ENCODE results near the gene SYCE3.

The SYCE3 gene

GRCh38 chr22:50601669-50602337, 39.1 kb upstream of the SYCE3 start:
- Histone ChIP-seq H3K9me3 (ENCODE audit: insufficient read depth, low read length) (no peaks in the 10 kb centered on the region), H3K4me3 (ENCODE audit: insufficient read depth, low read length, poor library complexity, severe bottlenecking) (no peak overlapping the region), H3K36me3 (ENCODE audit: low read length) (no peaks in the 10 kb centered on the region), H4K20me1 (ENCODE audit: low read depth, low read length) (no peaks in the 10 kb centered on the region), H3K9me2 (replicated peaks; ENCODE audit: insufficient read depth, low read length) (no peaks in the 10 kb centered on the region), H2AFZ (ENCODE audit: low read depth, low read length, severe bottlenecking) (no peak overlapping the region), H3K9ac (ENCODE audit: low read length) (no peak overlapping the region), H3K79me2 (ENCODE audit: insufficient read depth, low read length) (no peaks in the 10 kb centered on the region), H3F3A (ENCODE audit: insufficient read depth) (no peaks in the 10 kb centered on the region), H3K4me2 (ENCODE audit: low read depth, low read length, poor library complexity, severe bottlenecking) (no peak overlapping the region), H3K27ac (ENCODE audit: low read depth, low read length) (no peak overlapping the region), H3K27me3 (ENCODE audit: low read length) (no peaks in the 10 kb centered on the region)
- TF ChIP-seq EZH2phosphoT487 (conservative IDR thresholded peaks at IDR 0.05; ENCODE audit: low read length) (no peak), CTCF (IDR thresholded peaks at IDR 0.05; ENCODE audit: insufficient read depth, low read length, poor library complexity, severe bottlenecking) (no peak)

GRCh38 chr22:50600967-50601668, 38.4 kb upstream of the SYCE3 start:
- Histone ChIP-seq H3K27ac (ENCODE audit: low read depth, low read length) (no peak overlapping the region), H3K4me3 (ENCODE audit: insufficient read depth, low read length, poor library complexity, severe bottlenecking) (no peak overlapping the region), H3F3A (ENCODE audit: insufficient read depth) (no peaks in the 10 kb centered on the region)

GRCh38 chr22:50600538-50600937, 37.8 kb upstream of the SYCE3 start, which contains the start of gene MAPK8IP2:
Gene MAPK8IP2, plus strand, starts transcription at chr22:50600793. Its CDS starts 26 bp downstream, at chr22:50600819.
- H3F3A ChIP-seq (ENCODE audit: insufficient read depth): no peaks in the 10 kb centered on the region
- no peaks in the 10 kb centered on the region for H4K20me1 ChIP-seq (ENCODE audit: low read depth, low read length)
- no peaks in the 10 kb centered on the region for H3K79me2 ChIP-seq (ENCODE audit: insufficient read depth, low read length)
- no peak within 1 kb of the TSS for H3K9ac ChIP-seq (ENCODE audit: low read length)
- no peak within 1 kb of the TSS for H3K27ac ChIP-seq (ENCODE audit: low read depth, low read length)
- TF ChIP-seq CTCF (IDR thresholded peaks at IDR 0.05; ENCODE audit: insufficient read depth, low read length, poor library complexity, severe bottlenecking) (no peak), EZH2phosphoT487 (conservative IDR thresholded peaks at IDR 0.05; ENCODE audit: low read length) (no peak)
- no peaks in the 10 kb centered on the region for H3K9me3 ChIP-seq (ENCODE audit: insufficient read depth, low read length)
- H3K36me3 ChIP-seq (ENCODE audit: low read length): no peaks in the 10 kb centered on the region
- H3K9me2 ChIP-seq (replicated peaks; ENCODE audit: insufficient read depth, low read length): no peaks in the 10 kb centered on the region
- H2AFZ ChIP-seq (ENCODE audit: low read depth, low read length, severe bottlenecking): no peak within 1 kb of the TSS
- no peaks in the 10 kb centered on the region for H3K27me3 ChIP-seq (ENCODE audit: low read length)
- no peak within 1 kb of the TSS for H3K4me3 ChIP-seq (ENCODE audit: insufficient read depth, low read length, poor library complexity, severe bottlenecking)
- H3K4me2 ChIP-seq (ENCODE audit: low read depth, low read length, poor library complexity, severe bottlenecking): no peak within 1 kb of the TSS

More at GRCh38 chr22:50600967-50601668, 38.4 kb upstream of the SYCE3 start:
- H3K9me3 ChIP-seq (ENCODE audit: insufficient read depth, low read length): no peaks in the 10 kb centered on the region
- no peak overlapping the region for H3K4me2 ChIP-seq (ENCODE audit: low read depth, low read length, poor library complexity, severe bottlenecking)
- TF ChIP-seq EZH2phosphoT487 (conservative IDR thresholded peaks at IDR 0.05; ENCODE audit: low read length): no peak
- no peak for TF ChIP-seq CTCF (IDR thresholded peaks at IDR 0.05; ENCODE audit: insufficient read depth, low read length, poor library complexity, severe bottlenecking)
- no peaks in the 10 kb centered on the region for H3K9me2 ChIP-seq (replicated peaks; ENCODE audit: insufficient read depth, low read length)
- no peaks in the 10 kb centered on the region for H3K36me3 ChIP-seq (ENCODE audit: low read length)
- H3K79me2 ChIP-seq (ENCODE audit: insufficient read depth, low read length): no peaks in the 10 kb centered on the region
- H3K9ac ChIP-seq (ENCODE audit: low read length): no peak overlapping the region
- no peaks in the 10 kb centered on the region for H4K20me1 ChIP-seq (ENCODE audit: low read depth, low read length)
- no peaks in the 10 kb centered on the region for H3K27me3 ChIP-seq (ENCODE audit: low read length)
- H2AFZ ChIP-seq (ENCODE audit: low read depth, low read length, severe bottlenecking): no peak overlapping the region
